SU-DHL-6 (cell line): ENCODE data around the gene PRF1.

Experiments used
- H2AFZ ChIP-seq: fragments of 200-600 bp; sonication (generic); 2 replicates; pipeline ENCODE4 v1.6.1; 2014; ENCODE audit warnings: low read depth, mild to moderate bottlenecking, moderate library complexity, mixed read lengths, antibody characterized with exemption, low read length; ENCODE audit not compliant: severe bottlenecking
- H3F3A ChIP-seq: fragments of 200-600 bp; shearing (Covaris generic); 2 replicates; pipeline ENCODE4 v1.6.0; 2016; ENCODE audit warnings: antibody characterized with exemption, mild to moderate bottlenecking; ENCODE audit not compliant: insufficient read depth
- H3K27ac ChIP-seq: fragments of 200-600 bp; sonication (generic); 2 replicates; pipeline ENCODE4 v1.5.1; 2016; ENCODE audit warnings: low read depth, mild to moderate bottlenecking, low read length, moderate library complexity, mixed read lengths
- H3K27me3 ChIP-seq: fragments of 200-600 bp; sonication (generic), shearing (Covaris generic); 2 replicates; pipeline ENCODE4 v1.6.0; 2014; ENCODE audit warnings: mild to moderate bottlenecking, low read length
- H3K36me3 ChIP-seq: fragments of 200-600 bp; sonication (generic); 2 replicates; pipeline ENCODE4 v1.6.1; 2014; ENCODE audit warnings: mild to moderate bottlenecking, low read length, mixed read lengths
- H3K4me2 ChIP-seq: fragments of 300-600, 200-600 bp; shearing (Covaris generic), sonication (generic); 2 replicates; pipeline ENCODE4 v1.6.0; 2014; ENCODE audit warnings: low read length, low read depth, mild to moderate bottlenecking; ENCODE audit not compliant: poor library complexity, severe bottlenecking
- H3K4me3 ChIP-seq: fragments of 200-600 bp; sonication (generic); 2 replicates; pipeline ENCODE4 v1.5.1; 2014; ENCODE audit warnings: antibody characterized with exemption, low read length, mild to moderate bottlenecking, mixed read lengths; ENCODE audit not compliant: insufficient read depth, poor library complexity, severe bottlenecking
- H3K79me2 ChIP-seq: fragments of 200-600 bp; sonication (generic); 2 replicates; pipeline ENCODE4 v1.6.1; 2014; ENCODE audit warnings: mild to moderate bottlenecking, low read length, moderate library complexity; ENCODE audit not compliant: insufficient read depth
- H3K9ac ChIP-seq: fragments of 200-600 bp; sonication (generic); 2 replicates; pipeline ENCODE4 v1.7.0; 2014; ENCODE audit warnings: mild to moderate bottlenecking, low read length
- H3K9me2 ChIP-seq: fragments of 200-600 bp; sonication (generic); replicated peaks from 2 replicates; pipeline ENCODE4 v1.6.1; 2014; ENCODE audit warnings: low read length; ENCODE audit not compliant: insufficient read depth
- H3K9me3 ChIP-seq: fragments of 200-600 bp; sonication (generic); 2 replicates; pipeline ENCODE4 v1.6.1; 2014; ENCODE audit warnings: low read length, mixed read lengths; ENCODE audit not compliant: insufficient read depth
- H4K20me1 ChIP-seq: fragments of 200-600 bp; sonication (generic); 2 replicates; pipeline ENCODE4 v1.6.1; 2014; ENCODE audit warnings: low read depth, mild to moderate bottlenecking, antibody characterized with exemption, low read length, moderate library complexity, mixed read lengths
- CTCF ChIP-seq: fragments of 200-600 bp; sonication (generic); IDR thresholded peaks from one replicate; pipeline ENCODE4 v1.5.1; 2017; ENCODE audit warnings: antibody characterized with exemption, mild to moderate bottlenecking, low read length, moderate library complexity; ENCODE audit not compliant: insufficient read depth, poor library complexity, severe bottlenecking
- EZH2phosphoT487 ChIP-seq: fragments of 200-600 bp; sonication (generic), shearing (Covaris generic); conservative IDR thresholded peaks from 2 replicates; pipeline ENCODE4 v1.6.1; 2018; ENCODE audit warnings: mild to moderate bottlenecking, antibody characterized with exemption, low read length, moderate library complexity, mixed read lengths

PRF1 gene

GRCh38 chr10:70587045-70587658 lies 15.4 kb downstream of the PRF1 start:
- Histone ChIP-seq H3K4me2 (no peak overlapping the region), H3F3A (no peaks in the 10 kb centered on the region), H3K36me3 (no peaks in the 10 kb centered on the region), H3K9me3 (no peaks in the 10 kb centered on the region), H3K4me3 (no peak overlapping the region), H3K9me2 (no peaks in the 10 kb centered on the region), H3K9ac (no peak overlapping the region), H3K79me2 (no peaks in the 10 kb centered on the region), H3K27ac (no peak overlapping the region), H4K20me1 (no peaks in the 10 kb centered on the region), H2AFZ (no peak overlapping the region), H3K27me3 (no peaks in the 10 kb centered on the region)
- TF ChIP-seq CTCF (no peak), EZH2phosphoT487 (no peak)

GRCh38 chr10:70586348-70586930 lies 16.1 kb downstream of the PRF1 start:
- Histone ChIP-seq H3K27me3 (no peaks in the 10 kb centered on the region), H3K79me2 (no peaks in the 10 kb centered on the region), H3K36me3 (no peaks in the 10 kb centered on the region), H2AFZ (no peak overlapping the region), H3K9ac (no peak overlapping the region), H3K4me3 (no peak overlapping the region), H3K4me2 (no peak overlapping the region), H3F3A (no peaks in the 10 kb centered on the region), H4K20me1 (no peaks in the 10 kb centered on the region), H3K27ac (no peak overlapping the region), H3K9me2 (no peaks in the 10 kb centered on the region), H3K9me3 (no peaks in the 10 kb centered on the region)
- TF ChIP-seq EZH2phosphoT487 (no peak), CTCF (no peak)

- no peak overlapping the region for H3K27ac ChIP-seq
- no peaks in the 10 kb centered on the region for H3K9me3 ChIP-seq
- H3K4me2 ChIP-seq = no peak overlapping the region
- H3K79me2 ChIP-seq = no peaks in the 10 kb centered on the region
- H3K9ac ChIP-seq = no peak overlapping the region
- no peak overlapping the region for H3K4me3 ChIP-seq
- no peaks in the 10 kb centered on the region for H3K27me3 ChIP-seq
- no peaks in the 10 kb centered on the region for H3K9me2 ChIP-seq
- TF ChIP-seq EZH2phosphoT487 (no peak), CTCF (no peak)
- H4K20me1 ChIP-seq = no peaks in the 10 kb centered on the region
- no peaks in the 10 kb centered on the region for H3F3A ChIP-seq
- H3K36me3 ChIP-seq = no peaks in the 10 kb centered on the region
- no peak overlapping the region for H2AFZ ChIP-seq
These were observed 16.9 kb downstream of the PRF1 start for GRCh38 chr10:70585578-70586169.
